ENCODE measurements around the gene SLC9A9. TPM values are rescaled to one million over a fixed set of nuclear protein-coding genes. Genes with fewer than 3 reads are reported as not detected.

SLC9A9 gene
- total and polyA plus RNA-seq, 4 donors, result 3.3 to 15.0 (median 6.1) TPM

DNA sequence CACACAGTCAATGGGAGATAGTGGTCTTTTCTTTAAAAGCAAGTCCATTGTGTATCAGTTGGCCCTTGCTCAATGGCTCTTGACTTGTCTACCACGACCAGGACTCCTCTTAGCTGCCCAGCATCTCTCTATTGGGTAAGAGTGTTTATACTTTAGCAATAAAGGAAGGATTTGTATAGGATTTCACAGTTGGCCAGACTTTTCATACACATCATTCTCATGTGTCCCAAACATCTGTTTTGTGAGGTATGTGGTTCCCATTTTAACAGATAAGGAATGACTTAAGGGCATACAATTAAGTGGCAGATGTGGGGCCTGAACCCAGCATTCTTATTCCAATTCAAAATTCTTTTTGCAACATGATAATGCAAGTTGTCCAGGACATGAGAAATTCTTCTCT is 537.2 kb downstream of the SLC9A9 start:
- no peaks in the 10 kb centered on the region for H3K36me3 ChIP-seq (ENCODE audit: control insufficient read depth in 4 of 4, insufficient read depth in 3 of 4, low read depth in 1 of 4, low read length in 3 of 4)
- no peak overlapping the region for H3K4me3 ChIP-seq (ENCODE audit: low read depth in 1 of 3, low read length in 3 of 3)
- no peak overlapping the region for H3K27ac ChIP-seq (ENCODE audit: low read depth in 1 of 2, low read length in 2 of 2)
- no peaks in the 10 kb centered on the region for H3K27me3 ChIP-seq (ENCODE audit: control insufficient read depth in 4 of 4, insufficient read depth in 4 of 4, low read length in 3 of 4)
- no peak overlapping the region for H3K9ac ChIP-seq (ENCODE audit: low read depth in 1 of 2, low read length in 2 of 2)
- peak; percentile 13 for DNase-seq (ENCODE audit: low spot score)
- WGBS, result 74% methylated on average over 1 of the region's 1 CpG
- TF ChIP-seq RXRA (IDR thresholded peaks at IDR 0.05) (no peak), HNF4G (IDR thresholded peaks at IDR 0.05) (no peak), FOXA1 (IDR thresholded peaks at IDR 0.05) (no peak), SP1 (IDR thresholded peaks at IDR 0.05) (no peak), TAF1 (conservative IDR thresholded peaks at IDR 0.05) (no peak), RAD21 (IDR thresholded peaks at IDR 0.05) (no peak), GABPA (IDR thresholded peaks at IDR 0.05 in 1 of 2, conservative IDR thresholded peaks at IDR 0.05 in 1 of 2) (no peak), NR2F2 (IDR thresholded peaks at IDR 0.05) (no peak), YY1 (IDR thresholded peaks at IDR 0.05) (no peak), HNF4A (conservative IDR thresholded peaks at IDR 0.05) (no peak), FOXA2 (IDR thresholded peaks at IDR 0.05) (no peak), JUND (IDR thresholded peaks at IDR 0.05) (no peak)
- TF ChIP-seq, protein P1, sequence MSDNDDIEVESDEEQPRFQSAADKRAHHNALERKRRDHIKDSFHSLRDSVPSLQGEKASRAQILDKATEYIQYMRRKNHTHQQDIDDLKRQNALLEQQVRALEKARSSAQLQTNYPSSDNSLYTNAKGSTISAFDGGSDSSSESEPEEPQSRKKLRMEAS (IDR thresholded peaks at IDR 0.05), result no peak
- TF ChIP-seq, protein P2, sequence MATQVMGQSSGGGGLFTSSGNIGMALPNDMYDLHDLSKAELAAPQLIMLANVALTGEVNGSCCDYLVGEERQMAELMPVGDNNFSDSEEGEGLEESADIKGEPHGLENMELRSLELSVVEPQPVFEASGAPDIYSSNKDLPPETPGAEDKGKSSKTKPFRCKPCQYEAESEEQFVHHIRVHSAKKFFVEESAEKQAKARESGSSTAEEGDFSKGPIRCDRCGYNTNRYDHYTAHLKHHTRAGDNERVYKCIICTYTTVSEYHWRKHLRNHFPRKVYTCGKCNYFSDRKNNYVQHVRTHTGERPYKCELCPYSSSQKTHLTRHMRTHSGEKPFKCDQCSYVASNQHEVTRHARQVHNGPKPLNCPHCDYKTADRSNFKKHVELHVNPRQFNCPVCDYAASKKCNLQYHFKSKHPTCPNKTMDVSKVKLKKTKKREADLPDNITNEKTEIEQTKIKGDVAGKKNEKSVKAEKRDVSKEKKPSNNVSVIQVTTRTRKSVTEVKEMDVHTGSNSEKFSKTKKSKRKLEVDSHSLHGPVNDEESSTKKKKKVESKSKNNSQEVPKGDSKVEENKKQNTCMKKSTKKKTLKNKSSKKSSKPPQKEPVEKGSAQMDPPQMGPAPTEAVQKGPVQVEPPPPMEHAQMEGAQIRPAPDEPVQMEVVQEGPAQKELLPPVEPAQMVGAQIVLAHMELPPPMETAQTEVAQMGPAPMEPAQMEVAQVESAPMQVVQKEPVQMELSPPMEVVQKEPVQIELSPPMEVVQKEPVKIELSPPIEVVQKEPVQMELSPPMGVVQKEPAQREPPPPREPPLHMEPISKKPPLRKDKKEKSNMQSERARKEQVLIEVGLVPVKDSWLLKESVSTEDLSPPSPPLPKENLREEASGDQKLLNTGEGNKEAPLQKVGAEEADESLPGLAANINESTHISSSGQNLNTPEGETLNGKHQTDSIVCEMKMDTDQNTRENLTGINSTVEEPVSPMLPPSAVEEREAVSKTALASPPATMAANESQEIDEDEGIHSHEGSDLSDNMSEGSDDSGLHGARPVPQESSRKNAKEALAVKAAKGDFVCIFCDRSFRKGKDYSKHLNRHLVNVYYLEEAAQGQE (IDR thresholded peaks at IDR 0.05), result no peak
- TF ChIP-seq, protein P3, sequence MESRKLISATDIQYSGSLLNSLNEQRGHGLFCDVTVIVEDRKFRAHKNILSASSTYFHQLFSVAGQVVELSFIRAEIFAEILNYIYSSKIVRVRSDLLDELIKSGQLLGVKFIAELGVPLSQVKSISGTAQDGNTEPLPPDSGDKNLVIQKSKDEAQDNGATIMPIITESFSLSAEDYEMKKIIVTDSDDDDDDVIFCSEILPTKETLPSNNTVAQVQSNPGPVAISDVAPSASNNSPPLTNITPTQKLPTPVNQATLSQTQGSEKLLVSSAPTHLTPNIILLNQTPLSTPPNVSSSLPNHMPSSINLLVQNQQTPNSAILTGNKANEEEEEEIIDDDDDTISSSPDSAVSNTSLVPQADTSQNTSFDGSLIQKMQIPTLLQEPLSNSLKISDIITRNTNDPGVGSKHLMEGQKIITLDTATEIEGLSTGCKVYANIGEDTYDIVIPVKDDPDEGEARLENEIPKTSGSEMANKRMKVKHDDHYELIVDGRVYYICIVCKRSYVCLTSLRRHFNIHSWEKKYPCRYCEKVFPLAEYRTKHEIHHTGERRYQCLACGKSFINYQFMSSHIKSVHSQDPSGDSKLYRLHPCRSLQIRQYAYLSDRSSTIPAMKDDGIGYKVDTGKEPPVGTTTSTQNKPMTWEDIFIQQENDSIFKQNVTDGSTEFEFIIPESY (IDR thresholded peaks at IDR 0.05), result no peak
- TF ChIP-seq, protein P4, sequence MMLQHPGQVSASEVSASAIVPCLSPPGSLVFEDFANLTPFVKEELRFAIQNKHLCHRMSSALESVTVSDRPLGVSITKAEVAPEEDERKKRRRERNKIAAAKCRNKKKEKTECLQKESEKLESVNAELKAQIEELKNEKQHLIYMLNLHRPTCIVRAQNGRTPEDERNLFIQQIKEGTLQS (IDR thresholded peaks at IDR 0.05), result no peak
- TF ChIP-seq, protein P5, sequence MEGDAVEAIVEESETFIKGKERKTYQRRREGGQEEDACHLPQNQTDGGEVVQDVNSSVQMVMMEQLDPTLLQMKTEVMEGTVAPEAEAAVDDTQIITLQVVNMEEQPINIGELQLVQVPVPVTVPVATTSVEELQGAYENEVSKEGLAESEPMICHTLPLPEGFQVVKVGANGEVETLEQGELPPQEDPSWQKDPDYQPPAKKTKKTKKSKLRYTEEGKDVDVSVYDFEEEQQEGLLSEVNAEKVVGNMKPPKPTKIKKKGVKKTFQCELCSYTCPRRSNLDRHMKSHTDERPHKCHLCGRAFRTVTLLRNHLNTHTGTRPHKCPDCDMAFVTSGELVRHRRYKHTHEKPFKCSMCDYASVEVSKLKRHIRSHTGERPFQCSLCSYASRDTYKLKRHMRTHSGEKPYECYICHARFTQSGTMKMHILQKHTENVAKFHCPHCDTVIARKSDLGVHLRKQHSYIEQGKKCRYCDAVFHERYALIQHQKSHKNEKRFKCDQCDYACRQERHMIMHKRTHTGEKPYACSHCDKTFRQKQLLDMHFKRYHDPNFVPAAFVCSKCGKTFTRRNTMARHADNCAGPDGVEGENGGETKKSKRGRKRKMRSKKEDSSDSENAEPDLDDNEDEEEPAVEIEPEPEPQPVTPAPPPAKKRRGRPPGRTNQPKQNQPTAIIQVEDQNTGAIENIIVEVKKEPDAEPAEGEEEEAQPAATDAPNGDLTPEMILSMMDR (IDR thresholded peaks at IDR 0.05; ENCODE audit: low read depth, low read length, missing input control), result no peak
- no peaks in the 10 kb centered on the region for H3K9me3 ChIP-seq (ENCODE audit: control insufficient read depth in 4 of 4, low read length in 3 of 4)
- peaks cover 0 to 2% (median under 1%) of the 10 kb centered on the region in 4 donors for H3K4me1 ChIP-seq (ENCODE audit: control insufficient read depth in 4 of 4, insufficient read depth in 4 of 4, low read length in 3 of 4)

DNA sequence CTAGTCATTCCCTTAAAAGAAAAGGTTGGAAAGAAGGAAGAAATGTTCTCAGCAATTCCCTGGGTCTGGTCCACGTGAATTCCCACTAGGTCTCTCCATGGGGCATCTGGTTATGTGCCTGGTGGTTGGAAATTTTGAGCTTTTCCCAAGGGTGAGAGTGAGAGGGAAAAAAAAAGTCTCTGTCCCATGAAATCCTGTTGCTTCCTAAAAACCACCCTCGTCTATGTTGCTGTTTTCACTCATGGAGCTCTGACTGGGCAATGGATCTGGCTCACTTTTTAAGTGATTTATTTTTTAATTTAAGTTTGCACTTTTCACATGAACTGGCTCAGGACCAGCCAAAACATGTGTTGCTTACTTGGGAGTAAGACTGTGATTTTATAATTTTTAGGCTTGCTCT is 538.6 kb downstream of the SLC9A9 start:
- H3K27me3 ChIP-seq (ENCODE audit: control insufficient read depth in 4 of 4, insufficient read depth in 4 of 4, low read length in 3 of 4), result no peaks in the 10 kb centered on the region
- no peak overlapping the region for H3K9ac ChIP-seq (ENCODE audit: low read depth in 1 of 2, low read length in 2 of 2)
- WGBS, result 88% methylated on average over 2 of the region's 2 CpGs
- DNase-seq (ENCODE audit: low spot score), result peak; percentile 14
- H3K27ac ChIP-seq (ENCODE audit: low read depth in 1 of 2, low read length in 2 of 2), result no peak overlapping the region
- peaks cover 0 to 3% (median 1%) of the 10 kb centered on the region in 4 donors for H3K4me1 ChIP-seq (ENCODE audit: control insufficient read depth in 4 of 4, insufficient read depth in 4 of 4, low read length in 3 of 4)
- H3K36me3 ChIP-seq (ENCODE audit: control insufficient read depth in 4 of 4, insufficient read depth in 3 of 4, low read depth in 1 of 4, low read length in 3 of 4), result no peaks in the 10 kb centered on the region
- no peaks in the 10 kb centered on the region for H3K9me3 ChIP-seq (ENCODE audit: control insufficient read depth in 4 of 4, low read length in 3 of 4)
- no peak overlapping the region for H3K4me3 ChIP-seq (ENCODE audit: low read depth in 1 of 3, low read length in 3 of 3)
- TF ChIP-seq FOXA2 (IDR thresholded peaks at IDR 0.05) (no peak), NR2F2 (IDR thresholded peaks at IDR 0.05) (no peak), YY1 (IDR thresholded peaks at IDR 0.05) (no peak), JUND (IDR thresholded peaks at IDR 0.05) (no peak), SP1 (IDR thresholded peaks at IDR 0.05) (no peak), TAF1 (conservative IDR thresholded peaks at IDR 0.05) (no peak)
- TF ChIP-seq, protein P5 (IDR thresholded peaks at IDR 0.05; ENCODE audit: low read depth, low read length, missing input control), result no peak
- TF ChIP-seq, protein P3 (IDR thresholded peaks at IDR 0.05), result no peak
